AML-193 (cell line): ENCODE results near the gene MAMDC2.
"Not testable (repeated sequence)": the region's sequence is repeated elsewhere in the genome, so short reads cannot be mapped to it uniquely, and the experiment has no call there.

Source experiments
- DNase-seq, 2 experiments: peaks; one replicate each; lab custom pipeline; 2025; lab: John Stamatoyannopoulos, UW

The MAMDC2 gene

DNA sequence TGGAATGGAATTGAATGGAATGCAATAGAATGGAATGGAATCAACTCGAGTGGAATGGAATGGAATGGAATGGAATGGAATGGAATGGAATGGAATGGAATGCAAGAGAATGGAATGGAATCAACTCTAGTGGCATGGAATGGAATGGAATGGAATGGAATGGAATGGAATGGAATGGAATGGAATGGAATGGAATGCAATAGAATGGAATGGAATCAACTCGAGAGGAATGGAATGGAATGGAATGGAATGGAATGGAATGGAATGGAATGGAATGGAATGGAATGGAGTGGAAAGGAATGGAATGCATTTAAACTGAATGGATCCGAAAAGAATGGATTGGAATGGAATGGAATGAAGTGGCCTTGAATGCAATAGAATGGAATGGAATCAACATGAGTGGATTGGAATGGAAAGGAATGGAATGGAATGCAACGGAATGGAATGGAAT, 5.5 kb upstream of the MAMDC2 start:
- DNase-seq, result not testable (repeated sequence)

DNA sequence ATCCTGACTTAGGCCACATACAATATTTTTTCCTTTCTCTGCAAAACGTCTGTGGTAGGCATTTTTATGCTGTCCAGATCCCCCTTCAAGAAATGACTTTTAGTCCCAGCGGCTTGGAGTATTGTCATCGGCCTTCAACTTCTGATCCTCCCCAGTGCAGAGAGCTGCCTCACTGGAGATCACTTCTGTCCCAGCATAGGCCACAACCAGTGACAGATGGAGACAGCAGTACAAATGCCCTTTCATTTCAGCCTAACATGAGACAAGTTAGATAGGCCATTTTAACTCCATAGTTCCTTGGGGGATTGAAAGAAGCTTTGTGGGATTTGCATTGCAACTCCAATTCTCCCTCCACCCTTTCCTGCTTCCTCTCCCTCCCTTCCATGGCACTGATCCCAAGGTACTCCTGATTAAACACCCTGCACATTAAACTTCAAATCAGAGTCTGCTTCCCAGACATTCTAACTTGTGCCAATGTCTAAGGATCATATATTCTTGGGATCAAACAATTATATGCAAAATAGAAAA, 3.2 kb upstream of the MAMDC2 start:
- DNase-seq, result no peak

GRCh38 chr9:70042461-70043215, 1.0 kb upstream of the MAMDC2 start:
- no peak for DNase-seq

GRCh38 chr9:70043285-70043684, 363 bp upstream of the MAMDC2 start:
- no peak for DNase-seq

DNA sequence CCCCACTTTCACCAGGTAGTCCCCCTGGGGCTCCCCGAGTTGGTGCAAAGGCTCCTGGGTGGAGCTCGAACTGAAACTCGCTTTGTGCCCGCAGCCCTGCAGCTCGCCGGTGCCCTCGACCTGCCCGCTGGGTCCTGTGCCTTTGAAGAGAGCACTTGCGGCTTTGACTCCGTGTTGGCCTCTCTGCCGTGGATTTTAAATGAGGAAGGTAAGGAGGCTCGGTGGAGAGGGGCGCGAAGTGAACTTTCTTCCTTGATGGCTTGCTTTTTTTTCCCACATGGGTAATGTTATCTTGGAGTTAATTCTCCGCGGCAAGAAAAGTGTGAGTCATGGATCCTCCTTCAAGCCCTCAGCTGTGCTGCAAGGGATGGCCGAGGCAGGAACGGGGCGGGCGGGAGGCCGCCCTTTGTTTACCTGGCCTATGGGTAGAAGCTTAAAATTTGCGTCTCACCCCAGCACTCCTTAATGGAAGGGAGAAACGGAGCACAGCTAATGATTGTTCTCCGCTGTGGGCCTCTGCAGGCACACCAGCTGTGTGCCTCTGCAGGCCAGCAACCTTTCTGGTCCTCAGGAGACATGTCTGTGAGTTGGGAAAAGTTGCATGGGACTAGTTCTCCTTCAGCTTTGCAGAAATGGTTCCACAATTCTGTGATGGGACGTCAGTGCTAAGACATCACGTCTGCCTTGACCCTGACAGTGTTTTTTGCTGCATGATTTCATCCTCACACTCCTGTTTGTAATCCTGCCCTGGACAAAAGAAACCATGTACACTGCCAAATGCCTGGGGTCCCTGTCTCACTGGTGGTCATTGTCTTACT, 1.1 kb downstream of the MAMDC2 start:
- no peak for DNase-seq

DNA sequence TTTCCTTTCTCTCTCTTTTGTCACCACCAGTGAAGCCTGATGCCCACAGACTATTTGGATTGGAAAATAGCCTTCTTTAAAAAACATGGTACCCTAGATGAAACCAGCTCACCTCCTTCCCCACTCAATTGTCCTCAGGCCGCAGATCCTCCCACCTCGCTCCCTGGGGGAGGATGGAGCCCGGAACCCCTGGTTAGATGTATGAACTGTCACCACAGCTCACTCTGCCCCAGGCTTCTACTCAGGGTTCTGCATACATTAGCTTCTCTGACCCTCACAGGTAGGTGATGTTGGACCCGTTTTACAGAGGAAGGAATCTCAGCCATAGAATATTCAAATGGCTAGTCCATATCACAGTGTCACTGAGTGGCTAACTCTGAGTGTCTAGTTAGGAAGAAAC, 1.8 kb downstream of the MAMDC2 start:
- DNase-seq, result no peak

DNA sequence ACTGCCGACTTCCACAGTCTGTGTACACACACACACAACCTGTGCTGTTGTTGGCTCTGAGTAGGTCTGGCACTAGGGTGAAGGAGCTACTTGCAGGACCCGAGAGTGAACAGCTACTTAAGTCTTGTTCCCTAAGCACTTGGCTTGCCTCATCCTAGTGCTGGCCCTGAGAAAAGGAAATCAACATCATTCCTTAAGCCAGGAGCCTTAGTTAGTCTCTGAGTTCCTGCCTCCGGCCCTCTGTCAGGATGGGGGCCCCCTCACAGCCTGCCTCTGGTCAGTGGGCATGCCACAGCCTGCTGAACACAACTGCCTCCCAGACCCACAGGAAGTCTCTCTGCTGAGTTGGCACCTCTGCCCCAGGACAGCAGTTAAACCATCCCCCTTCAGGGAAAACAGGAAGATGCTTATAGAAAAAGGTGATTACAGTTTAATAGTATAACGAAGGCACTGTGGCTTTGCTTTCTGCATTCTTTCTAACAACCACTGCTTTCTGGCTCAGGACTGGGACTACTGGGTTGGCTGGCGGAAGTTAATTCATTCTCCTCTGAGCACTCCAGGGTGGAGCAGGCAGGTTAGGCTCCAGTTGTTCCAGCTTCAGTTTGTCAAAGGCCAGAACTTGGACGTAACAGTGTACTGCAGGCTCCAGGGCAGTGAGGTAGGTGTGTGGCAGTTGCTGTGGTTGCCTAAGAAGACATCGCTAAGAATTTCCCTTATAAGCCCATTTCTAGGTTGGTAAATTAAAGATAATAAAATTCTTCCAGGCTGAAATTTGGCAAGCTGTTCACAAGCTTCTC, 2.8 kb downstream of the MAMDC2 start:
- DNase-seq, result peak; percentile 13

- peak in 1 of 2 experiments; percentile 13 for DNase-seq
These were observed 5.6 kb downstream of the MAMDC2 start for GRCh38 chr9:70049236-70049635.

DNA sequence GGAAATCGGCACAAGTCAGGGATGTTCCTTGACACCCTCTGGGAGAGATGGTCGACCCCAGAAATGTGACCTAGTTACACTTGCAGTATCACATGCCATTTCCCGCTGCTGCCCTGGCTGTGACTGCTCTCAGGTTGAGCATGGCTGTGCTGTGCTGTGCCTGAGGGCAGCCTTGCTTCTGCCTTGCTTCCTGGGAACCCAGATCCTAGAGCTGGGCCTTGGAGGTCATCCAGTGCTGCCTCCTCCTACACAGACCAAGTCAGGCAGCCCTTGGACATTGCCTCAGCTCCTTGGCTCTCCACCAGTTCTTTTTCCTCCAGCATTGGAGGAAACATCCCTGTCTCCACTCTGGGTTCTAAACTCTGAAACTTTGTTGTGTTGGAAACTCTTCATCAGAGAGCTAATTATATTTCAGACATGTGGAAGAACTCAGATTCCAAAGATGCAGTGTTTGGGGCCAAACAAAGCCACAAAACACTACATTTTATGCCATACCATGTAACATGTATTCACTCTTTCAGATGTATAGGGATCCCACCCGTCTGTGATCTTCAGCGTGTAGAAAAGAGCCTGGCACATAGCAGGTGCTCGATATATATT, 6.1 kb downstream of the MAMDC2 start:
- no peak for DNase-seq

- no peak for DNase-seq
These were observed 9.1 kb downstream of the MAMDC2 start for GRCh38 chr9:70052768-70053167.

GRCh38 chr9:70053864-70054263, 10.2 kb downstream of the MAMDC2 start:
- peak; percentile 68 to 71 for DNase-seq

DNA sequence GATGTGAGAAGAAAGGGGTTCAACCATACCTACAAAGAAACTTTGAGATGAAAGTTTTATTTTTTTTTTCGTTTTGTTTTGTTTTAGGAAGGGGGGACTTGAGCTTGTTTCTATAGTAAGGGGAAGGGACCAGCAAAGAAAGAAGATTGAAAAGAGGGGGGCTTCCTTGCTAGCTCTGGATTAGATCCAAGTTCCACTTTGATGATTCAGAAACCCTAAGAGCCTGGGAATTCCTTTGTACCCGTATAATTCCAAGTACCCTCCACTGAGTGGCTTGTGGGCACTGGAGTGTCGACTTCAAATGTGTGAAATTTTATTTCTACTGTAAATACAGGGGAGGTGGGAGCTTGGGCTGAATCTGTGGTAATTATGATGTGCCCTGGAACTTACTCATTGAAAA, 10.9 kb downstream of the MAMDC2 start:
- DNase-seq, result no peak

- no peak for DNase-seq
These were observed 12.0 kb downstream of the MAMDC2 start for GRCh38 chr9:70055406-70056210.

DNA sequence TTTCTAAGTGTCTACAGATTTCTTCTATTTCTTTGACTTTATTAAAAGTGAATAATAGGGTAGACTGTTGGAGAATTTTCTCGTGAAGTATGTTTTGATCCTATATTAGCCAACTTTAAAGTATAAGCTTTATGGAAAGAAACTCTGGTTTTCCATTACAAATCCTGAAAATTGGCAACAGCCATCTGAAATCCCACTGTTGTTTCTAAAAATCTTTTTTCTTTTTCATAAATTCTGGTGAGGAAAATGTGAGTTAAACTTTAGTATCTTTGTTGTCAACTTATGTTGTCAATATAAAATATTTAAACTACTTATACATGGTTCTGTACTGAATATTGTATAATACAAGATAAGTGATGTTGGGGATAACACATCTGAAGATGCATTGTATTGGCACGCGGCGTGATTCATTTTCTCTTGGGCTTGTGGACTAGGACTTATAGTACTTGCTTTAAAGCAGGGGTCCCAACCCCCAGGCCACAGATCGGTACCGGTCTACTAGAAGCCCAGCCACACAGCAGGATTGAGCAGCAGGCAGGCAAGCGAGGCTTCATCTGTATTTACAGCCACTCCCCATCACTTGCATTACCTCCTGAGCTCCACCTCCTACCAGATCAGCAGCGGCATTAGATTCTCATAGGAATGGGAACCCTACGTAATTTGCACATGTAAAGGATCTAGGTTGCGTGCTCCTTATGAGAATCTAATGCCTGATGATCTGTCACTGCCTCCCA, 12.7 kb downstream of the MAMDC2 start:
- DNase-seq, result no peak

- DNase-seq, result no peak
These were observed 15.0 kb downstream of the MAMDC2 start for GRCh38 chr9:70058569-70059116.

GRCh38 chr9:70060148-70060882, 16.7 kb downstream of the MAMDC2 start:
- DNase-seq, result no peak

DNA sequence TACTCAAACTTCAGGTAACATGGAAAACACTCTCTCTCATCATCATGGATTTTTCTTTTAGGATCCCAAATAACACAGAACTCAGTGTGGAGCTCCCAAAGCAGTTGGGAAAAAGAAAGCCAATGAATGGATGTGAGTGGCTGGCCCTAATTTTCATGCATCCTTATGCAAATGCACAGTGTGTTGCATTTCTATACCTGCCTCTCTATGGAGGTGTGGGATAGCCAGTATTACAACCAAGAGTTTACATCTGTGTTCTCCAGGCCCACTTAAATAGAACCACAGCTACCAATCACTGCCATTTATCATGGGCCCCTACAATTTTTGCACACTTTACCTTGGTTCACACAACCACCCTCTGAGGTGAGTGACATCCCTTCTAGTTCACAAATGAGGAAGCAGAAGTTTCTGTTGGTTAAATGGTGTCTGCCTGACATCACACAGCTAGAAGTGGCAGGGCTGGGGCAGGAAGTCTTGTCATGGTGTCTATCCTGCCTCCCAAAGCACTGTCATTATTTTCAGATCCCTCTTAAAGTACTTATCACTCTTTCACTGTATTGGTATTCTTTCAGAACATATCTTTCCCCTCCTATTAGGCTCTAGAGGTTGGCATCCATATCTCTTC, 17.3 kb downstream of the MAMDC2 start:
- peak; percentile 33 to 49 for DNase-seq

GRCh38 chr9:70061776-70062175, 18.1 kb downstream of the MAMDC2 start:
- DNase-seq, result no peak

GRCh38 chr9:70064496-70064895, 20.8 kb downstream of the MAMDC2 start:
- no peak for DNase-seq
